CD1c-positive myeloid dendritic cell (primary cell): ENCODE data around the gene CUZD1.

Experiments used
- DNase-seq: peaks from one replicate; pipeline ENCODE4 v3.0.0-alpha.2; 2016; ENCODE audit errors: extremely low spot score

Gene CUZD1

GRCh38 chr10:122814493-122814892 lies 31.2 kb downstream of the CUZD1 start:
- no peak for DNase-seq

- no peak for DNase-seq
Observed at GRCh38 chr10:122812751-122813150, 32.9 kb downstream of the CUZD1 start.

- no peak for DNase-seq
Observed at GRCh38 chr10:122802282-122802681, 43.4 kb downstream of the CUZD1 start.

- no peak for DNase-seq
Observed at GRCh38 chr10:122798704-122799231, 46.9 kb downstream of the CUZD1 start.

GRCh38 chr10:122796796-122797195 lies 48.9 kb downstream of the CUZD1 start:
- no peak for DNase-seq

GRCh38 chr10:122795924-122796323 lies 49.7 kb downstream of the CUZD1 start:
- no peak for DNase-seq

GRCh38 chr10:122786269-122786668 lies 59.4 kb downstream of the CUZD1 start:
- DNase-seq = no peak

GRCh38 chr10:122782911-122783310 lies 62.7 kb downstream of the CUZD1 start:
- DNase-seq = no peak
